Measurements from ENCODE around the gene NRBF2.

The NRBF2 gene

GRCh38 chr10:63171926-63172325 lies 38.8 kb downstream of the NRBF2 start:
- H3K4me1 ChIP-seq (ENCODE audit: control insufficient read depth, insufficient read depth, low read length), result peaks cover 13% of the 10 kb centered on the region
- no peaks in the 10 kb centered on the region for H3K9me3 ChIP-seq (ENCODE audit: control insufficient read depth, low read length)
- H3K9ac ChIP-seq (ENCODE audit: low read length), result no peak overlapping the region
- H3K36me3 ChIP-seq (ENCODE audit: control insufficient read depth, insufficient read depth, low read length), result peaks cover 5% of the 10 kb centered on the region
- H3K4me3 ChIP-seq (ENCODE audit: low read length), result no peak overlapping the region
- H3K27me3 ChIP-seq (ENCODE audit: control insufficient read depth, insufficient read depth, low read length), result no peaks in the 10 kb centered on the region

GRCh38 chr10:63173468-63174232 lies 40.5 kb downstream of the NRBF2 start:
- no peak overlapping the region for H3K9ac ChIP-seq (ENCODE audit: low read length)
- H3K9me3 ChIP-seq (ENCODE audit: control insufficient read depth, low read length), result no peaks in the 10 kb centered on the region
- H3K4me1 ChIP-seq (ENCODE audit: control insufficient read depth, insufficient read depth, low read length), result peaks cover 13% of the 10 kb centered on the region
- peaks cover 5% of the 10 kb centered on the region for H3K36me3 ChIP-seq (ENCODE audit: control insufficient read depth, insufficient read depth, low read length)
- H3K4me3 ChIP-seq (ENCODE audit: low read length), result no peak overlapping the region
- no peaks in the 10 kb centered on the region for H3K27me3 ChIP-seq (ENCODE audit: control insufficient read depth, insufficient read depth, low read length)

- H3K4me3 ChIP-seq (ENCODE audit: low read length), result no peak overlapping the region
- no peaks in the 10 kb centered on the region for H3K27me3 ChIP-seq (ENCODE audit: control insufficient read depth, insufficient read depth, low read length)
- H3K36me3 ChIP-seq (ENCODE audit: control insufficient read depth, insufficient read depth, low read length), result peaks cover 5% of the 10 kb centered on the region
- peaks cover under 1% of the 10 kb centered on the region for H3K4me1 ChIP-seq (ENCODE audit: control insufficient read depth, insufficient read depth, low read length)
- no peaks in the 10 kb centered on the region for H3K9me3 ChIP-seq (ENCODE audit: control insufficient read depth, low read length)
- no peak overlapping the region for H3K9ac ChIP-seq (ENCODE audit: low read length)
Measured at GRCh38 chr10:63175534-63175933, 42.4 kb downstream of the NRBF2 start.

GRCh38 chr10:63192826-63193225 lies 59.7 kb downstream of the NRBF2 start:
- H3K4me3 ChIP-seq (ENCODE audit: low read length), result no peak overlapping the region
- no peaks in the 10 kb centered on the region for H3K27me3 ChIP-seq (ENCODE audit: control insufficient read depth, insufficient read depth, low read length)
- no peaks in the 10 kb centered on the region for H3K4me1 ChIP-seq (ENCODE audit: control insufficient read depth, insufficient read depth, low read length)
- peaks cover 10% of the 10 kb centered on the region for H3K36me3 ChIP-seq (ENCODE audit: control insufficient read depth, insufficient read depth, low read length)
- H3K9ac ChIP-seq (ENCODE audit: low read length), result no peak overlapping the region
- H3K9me3 ChIP-seq (ENCODE audit: control insufficient read depth, low read length), result no peaks in the 10 kb centered on the region

GRCh38 chr10:63197344-63198092 lies 64.4 kb downstream of the NRBF2 start:
- H3K9ac ChIP-seq (ENCODE audit: low read length), result no peak overlapping the region
- H3K9me3 ChIP-seq (ENCODE audit: control insufficient read depth, low read length), result no peaks in the 10 kb centered on the region
- no peak overlapping the region for H3K4me3 ChIP-seq (ENCODE audit: low read length)
- peaks cover 1% of the 10 kb centered on the region for H3K36me3 ChIP-seq (ENCODE audit: control insufficient read depth, insufficient read depth, low read length)
- H3K27me3 ChIP-seq (ENCODE audit: control insufficient read depth, insufficient read depth, low read length), result no peaks in the 10 kb centered on the region
- H3K4me1 ChIP-seq (ENCODE audit: control insufficient read depth, insufficient read depth, low read length), result no peaks in the 10 kb centered on the region

GRCh38 chr10:63199716-63200115 lies 66.6 kb downstream of the NRBF2 start:
- no peaks in the 10 kb centered on the region for H3K9me3 ChIP-seq (ENCODE audit: control insufficient read depth, low read length)

GRCh38 chr10:63200431-63200830 lies 67.3 kb downstream of the NRBF2 start:
- Histone ChIP-seq H3K9ac (ENCODE audit: low read length) (no peak overlapping the region), H3K36me3 (ENCODE audit: control insufficient read depth, insufficient read depth, low read length) (no peaks in the 10 kb centered on the region), H3K9me3 (ENCODE audit: control insufficient read depth, low read length) (no peaks in the 10 kb centered on the region), H3K27me3 (ENCODE audit: control insufficient read depth, insufficient read depth, low read length) (no peaks in the 10 kb centered on the region), H3K4me3 (ENCODE audit: low read length) (no peak overlapping the region), H3K4me1 (ENCODE audit: control insufficient read depth, insufficient read depth, low read length) (peaks cover 4% of the 10 kb centered on the region)

More at GRCh38 chr10:63199716-63200115, 66.6 kb downstream of the NRBF2 start:
- no peak overlapping the region for H3K4me3 ChIP-seq (ENCODE audit: low read length)
- H3K36me3 ChIP-seq (ENCODE audit: control insufficient read depth, insufficient read depth, low read length), result no peaks in the 10 kb centered on the region
- H3K9ac ChIP-seq (ENCODE audit: low read length), result no peak overlapping the region
- no peaks in the 10 kb centered on the region for H3K27me3 ChIP-seq (ENCODE audit: control insufficient read depth, insufficient read depth, low read length)
- peaks cover 2% of the 10 kb centered on the region for H3K4me1 ChIP-seq (ENCODE audit: control insufficient read depth, insufficient read depth, low read length)

GRCh38 chr10:63201118-63201517 lies 68.0 kb downstream of the NRBF2 start:
- H3K4me3 ChIP-seq (ENCODE audit: low read length), result no peak overlapping the region

More at GRCh38 chr10:63201118-63201517, 68.0 kb downstream of the NRBF2 start:
- Histone ChIP-seq H3K4me1 (ENCODE audit: control insufficient read depth, insufficient read depth, low read length) (peaks cover 4% of the 10 kb centered on the region), H3K27me3 (ENCODE audit: control insufficient read depth, insufficient read depth, low read length) (no peaks in the 10 kb centered on the region), H3K9ac (ENCODE audit: low read length) (no peak overlapping the region), H3K36me3 (ENCODE audit: control insufficient read depth, insufficient read depth, low read length) (no peaks in the 10 kb centered on the region), H3K9me3 (ENCODE audit: control insufficient read depth, low read length) (no peaks in the 10 kb centered on the region)
